Type B pancreatic cell (in vitro differentiated cells): ENCODE data around the gene LOX. TPM values are rescaled to one million over a fixed set of nuclear protein-coding genes. Genes with fewer than 3 reads are reported as not detected.
"Not testable (repeated sequence)": the region's sequence is repeated elsewhere in the genome, so short reads cannot be mapped to it uniquely, and the experiment has no call there.

Experiments used
- DNase-seq: peaks from one replicate; pipeline ENCODE4 v3.0.0; 2021; ENCODE audit warnings: mixed read lengths; ENCODE audit not compliant: unreplicated experiment; ENCODE audit errors: extremely low spot score
- H3K27ac Mint-ChIP-seq: 2 replicates; pipeline ENCODE4 v1.8.0; 2021; ENCODE audit warnings: mild to moderate bottlenecking, mixed read lengths
- H3K27me3 Mint-ChIP-seq: 2 replicates; pipeline ENCODE4 v1.8.0; 2021; ENCODE audit warnings: mixed read lengths
- H3K36me3 Mint-ChIP-seq: 2 replicates; pipeline ENCODE4 v1.8.0; 2021; ENCODE audit warnings: mixed read lengths
- H3K4me1 Mint-ChIP-seq: one replicate; pipeline ENCODE4 v1.8.0; 2021; ENCODE audit warnings: mixed read lengths; ENCODE audit not compliant: unreplicated experiment
- H3K4me3 Mint-ChIP-seq: 2 replicates; pipeline ENCODE4 v1.8.0; 2021; ENCODE audit warnings: mild to moderate bottlenecking, mixed read lengths
- H3K9me3 Mint-ChIP-seq: 2 replicates; pipeline ENCODE4 v1.8.0; 2021; ENCODE audit warnings: mixed read lengths
- total RNA-seq: library from RNA; stranded (reverse); gene quantifications from 2 replicates; pipeline ENCODE4 v1.2.1, GENCODE V29; 2021; ENCODE audit warnings: low replicate concordance
- TF ChIP-seq, protein P1 (sequence below): fragments of 200-600 bp; sonication (generic); conservative IDR thresholded peaks from 2 replicates; pipeline ENCODE4 v1.5.0; 2021; ENCODE audit warnings: antibody characterized with exemption, mild to moderate bottlenecking

LOX gene
- total RNA-seq, 1 donor from 2014 or later: 6.6 TPM

DNA sequence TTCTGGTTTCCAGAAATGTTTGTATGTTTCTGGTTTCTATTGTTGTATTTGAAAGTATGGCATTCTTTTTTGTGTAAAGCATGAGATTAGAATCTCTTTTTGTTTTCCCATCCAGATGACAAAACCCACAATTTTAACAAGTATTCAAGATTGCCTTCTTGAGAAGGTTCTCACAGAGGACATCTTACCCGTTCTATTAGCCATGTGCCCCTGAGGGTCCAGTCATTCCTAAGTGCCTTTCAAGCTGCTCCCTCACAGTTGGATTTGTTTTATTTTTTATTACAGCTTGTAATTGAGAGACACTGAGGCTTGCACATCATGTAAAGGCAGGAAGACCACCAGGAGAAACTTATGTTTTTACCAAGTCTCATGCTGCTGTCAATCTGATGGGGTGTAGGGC lies 19.3 kb upstream of the LOX start:
- no peaks in the 10 kb centered on the region for H3K9me3 Mint-ChIP-seq
- H3K36me3 Mint-ChIP-seq: no peaks in the 10 kb centered on the region
- no peak overlapping the region for H3K27ac Mint-ChIP-seq
- peaks cover 3% of the 10 kb centered on the region for H3K27me3 Mint-ChIP-seq
- TF ChIP-seq, protein P1, sequence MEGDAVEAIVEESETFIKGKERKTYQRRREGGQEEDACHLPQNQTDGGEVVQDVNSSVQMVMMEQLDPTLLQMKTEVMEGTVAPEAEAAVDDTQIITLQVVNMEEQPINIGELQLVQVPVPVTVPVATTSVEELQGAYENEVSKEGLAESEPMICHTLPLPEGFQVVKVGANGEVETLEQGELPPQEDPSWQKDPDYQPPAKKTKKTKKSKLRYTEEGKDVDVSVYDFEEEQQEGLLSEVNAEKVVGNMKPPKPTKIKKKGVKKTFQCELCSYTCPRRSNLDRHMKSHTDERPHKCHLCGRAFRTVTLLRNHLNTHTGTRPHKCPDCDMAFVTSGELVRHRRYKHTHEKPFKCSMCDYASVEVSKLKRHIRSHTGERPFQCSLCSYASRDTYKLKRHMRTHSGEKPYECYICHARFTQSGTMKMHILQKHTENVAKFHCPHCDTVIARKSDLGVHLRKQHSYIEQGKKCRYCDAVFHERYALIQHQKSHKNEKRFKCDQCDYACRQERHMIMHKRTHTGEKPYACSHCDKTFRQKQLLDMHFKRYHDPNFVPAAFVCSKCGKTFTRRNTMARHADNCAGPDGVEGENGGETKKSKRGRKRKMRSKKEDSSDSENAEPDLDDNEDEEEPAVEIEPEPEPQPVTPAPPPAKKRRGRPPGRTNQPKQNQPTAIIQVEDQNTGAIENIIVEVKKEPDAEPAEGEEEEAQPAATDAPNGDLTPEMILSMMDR: no peak
- H3K4me1 Mint-ChIP-seq: no peaks in the 10 kb centered on the region
- H3K4me3 Mint-ChIP-seq: no peak overlapping the region
- no peak for DNase-seq

DNA sequence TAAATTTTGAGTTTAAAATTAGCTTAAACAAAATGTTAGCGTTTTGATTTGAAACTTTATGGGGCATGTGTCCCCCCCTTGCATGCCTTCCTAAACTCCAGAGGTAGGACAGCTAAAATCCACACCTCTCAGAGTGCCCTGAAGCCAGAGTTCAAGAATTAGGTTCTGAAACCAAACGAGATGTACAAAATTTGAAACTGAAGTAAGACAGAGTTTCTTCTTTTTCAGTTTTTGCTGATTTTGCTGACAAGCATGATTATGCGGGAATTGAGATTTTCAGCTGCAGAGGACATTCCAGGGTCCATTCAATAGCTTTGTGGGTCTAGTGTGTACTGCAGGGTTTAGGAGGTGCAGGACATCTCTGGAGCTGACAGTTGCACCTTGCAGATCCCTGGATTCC lies 17.1 kb upstream of the LOX start:
- DNase-seq: no peak
- Mint-ChIP-seq H3K4me1 (no peaks in the 10 kb centered on the region), H3K27me3 (peaks cover 9% of the 10 kb centered on the region), H3K4me3 (no peak overlapping the region), H3K27ac (no peak overlapping the region), H3K36me3 (no peaks in the 10 kb centered on the region), H3K9me3 (no peaks in the 10 kb centered on the region)
- TF ChIP-seq, protein P1: no peak

DNA sequence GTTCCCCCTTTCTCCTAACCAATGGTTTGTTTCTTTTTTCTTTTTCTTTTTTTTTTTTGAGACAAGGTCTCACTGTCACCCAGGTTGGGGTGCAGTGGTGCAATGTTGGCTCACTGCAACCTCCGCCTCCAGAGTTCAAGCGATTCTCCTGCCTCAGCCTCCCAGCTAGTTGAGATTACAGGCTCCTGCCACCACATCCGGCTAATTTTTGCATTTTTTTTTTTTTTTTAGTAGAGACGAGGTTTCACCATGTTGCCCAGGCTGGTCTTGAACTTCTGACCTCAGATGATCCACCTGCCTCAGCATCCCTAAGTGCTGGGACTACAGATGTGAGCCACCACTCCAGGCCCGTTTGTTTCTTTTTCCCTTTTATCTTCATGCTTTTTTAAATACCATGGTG lies 16.2 kb upstream of the LOX start:
- H3K27me3 Mint-ChIP-seq: peaks cover 11% of the 10 kb centered on the region
- H3K9me3 Mint-ChIP-seq, DNase-seq, H3K4me1 Mint-ChIP-seq, H3K4me3 Mint-ChIP-seq, H3K27ac Mint-ChIP-seq, H3K36me3 Mint-ChIP-seq: not testable (repeated sequence)

DNA sequence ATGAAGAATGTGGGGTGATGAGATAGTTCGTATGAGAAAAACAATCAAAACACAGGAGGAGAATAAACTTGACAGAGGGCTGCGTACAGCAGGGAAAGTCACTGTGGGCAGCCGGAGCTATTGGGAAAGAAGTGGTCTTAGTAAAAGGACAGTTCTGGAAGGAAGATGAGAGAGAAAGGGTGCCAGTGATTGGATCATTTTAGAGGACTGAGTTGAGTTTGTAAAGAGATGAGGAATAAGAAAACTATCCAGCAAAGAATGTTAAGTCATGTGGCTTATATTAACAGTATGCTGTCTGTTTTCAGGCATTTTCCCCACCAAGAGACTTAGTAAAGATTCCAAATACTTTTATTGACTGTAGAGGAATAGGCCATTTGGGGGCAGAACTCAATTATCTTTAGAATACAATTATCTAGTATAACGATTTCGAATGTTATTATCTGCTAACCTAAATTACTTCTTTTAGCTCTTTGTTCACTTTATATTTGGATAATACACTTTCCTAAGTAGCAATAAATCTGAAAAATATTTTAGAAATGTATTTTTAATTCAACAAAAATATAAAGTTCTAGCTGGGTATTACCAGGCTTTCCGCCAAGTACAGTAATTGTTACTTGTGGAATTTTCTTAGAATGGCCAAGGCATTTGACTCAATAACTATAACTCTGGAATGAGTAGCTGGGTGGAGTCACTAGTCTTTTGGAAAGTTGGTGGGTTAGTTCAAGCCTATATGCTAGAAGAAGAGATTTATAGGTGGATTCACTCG lies 15.5 kb upstream of the LOX start:
- Mint-ChIP-seq H3K27me3 (peaks cover 11% of the 10 kb centered on the region), H3K4me3 (no peak overlapping the region), H3K9me3 (no peaks in the 10 kb centered on the region), H3K36me3 (no peaks in the 10 kb centered on the region), H3K4me1 (no peaks in the 10 kb centered on the region), H3K27ac (no peak overlapping the region)
- no peak for DNase-seq
- TF ChIP-seq, protein P1: no peak

DNA sequence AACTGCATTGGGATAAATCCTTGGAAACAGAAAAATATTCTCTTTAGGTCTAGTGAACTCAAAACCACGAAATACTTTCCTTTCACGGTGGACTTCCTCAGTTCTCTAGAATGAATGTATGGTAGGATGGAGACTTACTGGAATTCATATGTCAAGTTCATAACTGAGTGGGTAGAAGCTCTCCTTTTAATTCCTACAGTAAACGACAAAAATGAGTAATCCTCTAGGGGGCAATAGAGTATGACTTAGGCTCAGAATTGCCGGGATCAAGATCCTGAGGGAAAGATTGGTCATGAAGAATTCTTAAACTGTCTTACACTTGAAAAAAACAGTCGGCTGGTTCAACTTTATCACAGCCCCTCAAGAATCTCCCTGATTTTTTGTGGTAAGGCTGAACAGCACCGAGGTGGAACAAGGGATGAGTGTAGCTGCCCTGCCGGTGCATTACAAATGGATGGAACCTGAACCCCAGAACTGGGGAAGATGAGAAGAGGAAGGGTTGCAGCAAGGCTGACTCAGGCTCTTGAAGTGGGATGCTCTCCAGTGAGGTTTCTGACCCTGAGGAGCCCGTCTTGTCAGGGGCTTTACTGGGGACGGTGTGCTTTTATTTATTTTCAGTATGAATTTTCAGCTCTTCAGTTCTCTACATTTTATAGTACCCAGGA lies 14.0 kb upstream of the LOX start:
- TF ChIP-seq, protein P1: peak; percentile 67
- Mint-ChIP-seq H3K27me3 (peaks cover 15% of the 10 kb centered on the region), H3K4me1 (no peaks in the 10 kb centered on the region), H3K4me3 (no peak overlapping the region), H3K27ac (no peak overlapping the region), H3K9me3 (no peaks in the 10 kb centered on the region), H3K36me3 (no peaks in the 10 kb centered on the region)
- no peak for DNase-seq
